IPS-NIHi7 (cell line): ENCODE data around the gene BTBD9.

ENCODE experiments used
- DNase-seq: peaks from one replicate; pipeline ENCODE4 v3.0.0; 2012; ENCODE audit warnings: mixed read lengths; ENCODE audit errors: extremely low spot score

The BTBD9 gene

DNA sequence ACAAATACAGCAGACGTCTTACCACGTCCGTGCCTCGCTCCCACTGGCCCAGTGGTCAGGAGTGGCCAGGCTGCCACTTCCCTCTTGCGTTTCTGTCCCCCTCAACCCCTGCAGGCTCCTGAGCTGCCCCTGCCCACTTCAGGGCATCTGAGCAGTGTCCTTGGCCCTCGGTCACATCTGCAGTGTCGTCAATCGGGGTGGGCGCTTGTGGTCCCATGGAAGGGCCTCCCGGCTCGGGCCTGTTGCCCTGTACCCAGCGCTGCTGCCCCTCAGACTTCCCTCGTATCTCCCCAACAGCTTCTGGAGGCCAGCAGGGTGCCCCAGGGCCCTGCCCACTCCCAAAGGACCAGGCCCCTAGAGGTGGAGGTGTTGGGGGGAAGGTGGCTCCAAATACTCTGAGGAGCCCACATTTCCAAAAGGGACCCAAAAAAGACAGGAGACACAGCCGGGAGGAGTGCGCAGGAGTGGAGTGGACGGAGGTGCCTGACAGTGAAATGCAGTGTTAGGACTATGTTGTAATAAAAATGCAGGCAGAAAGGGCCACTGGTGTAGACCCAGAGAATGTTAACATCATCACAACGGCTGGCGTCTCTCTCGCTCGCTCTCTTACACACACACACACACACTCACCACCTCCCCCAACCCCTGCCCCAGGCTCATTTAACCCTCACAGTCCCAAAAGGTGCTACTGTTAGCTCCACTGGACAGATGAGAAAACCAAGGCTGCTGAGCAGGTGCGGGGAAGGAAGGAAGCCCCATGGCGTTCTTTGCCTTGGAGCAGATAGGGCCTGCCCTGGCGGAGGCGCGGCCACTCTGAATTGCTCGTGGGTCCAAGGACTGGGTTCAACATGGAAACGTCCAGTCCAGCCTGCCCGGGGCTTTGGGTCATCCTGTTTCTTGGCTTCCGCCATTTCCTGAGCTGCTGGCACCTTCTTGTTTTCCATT lies 476.3 kb downstream of the BTBD9 start:
- no peak for DNase-seq

DNA sequence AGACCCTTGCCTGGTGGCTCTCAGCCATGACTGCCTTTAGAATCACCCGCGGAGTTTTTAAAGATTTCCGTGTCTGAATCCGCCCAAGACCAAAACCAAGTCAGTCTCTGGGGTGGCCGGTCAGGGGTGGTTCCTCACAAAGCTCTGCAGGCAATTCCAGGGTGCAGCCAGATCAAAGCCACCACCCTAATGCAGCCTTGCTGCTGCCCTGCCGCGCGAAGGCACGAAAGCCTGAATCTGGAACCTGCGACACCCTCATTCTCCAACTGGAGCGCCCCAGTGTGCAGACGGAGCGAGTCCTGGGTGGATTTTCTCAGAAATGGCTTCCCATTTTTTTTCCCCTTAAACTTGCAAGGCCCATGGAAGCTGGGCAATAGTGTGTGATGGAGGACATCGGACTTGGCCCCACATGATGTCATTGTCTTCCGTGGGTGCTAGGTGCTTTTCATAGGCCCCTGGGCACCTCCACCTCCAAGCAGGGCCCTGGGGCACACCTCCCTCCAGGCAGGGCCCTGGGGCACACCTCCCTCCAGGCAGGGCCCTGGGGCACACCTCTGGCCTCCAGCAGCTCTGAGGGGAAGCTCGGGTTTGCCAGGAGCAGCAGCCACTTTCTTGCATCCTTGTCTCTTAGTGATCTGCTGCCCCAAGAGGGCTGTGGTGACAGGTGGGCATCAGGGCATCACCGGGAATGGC lies 477.1 kb downstream of the BTBD9 start:
- DNase-seq: no peak

DNA sequence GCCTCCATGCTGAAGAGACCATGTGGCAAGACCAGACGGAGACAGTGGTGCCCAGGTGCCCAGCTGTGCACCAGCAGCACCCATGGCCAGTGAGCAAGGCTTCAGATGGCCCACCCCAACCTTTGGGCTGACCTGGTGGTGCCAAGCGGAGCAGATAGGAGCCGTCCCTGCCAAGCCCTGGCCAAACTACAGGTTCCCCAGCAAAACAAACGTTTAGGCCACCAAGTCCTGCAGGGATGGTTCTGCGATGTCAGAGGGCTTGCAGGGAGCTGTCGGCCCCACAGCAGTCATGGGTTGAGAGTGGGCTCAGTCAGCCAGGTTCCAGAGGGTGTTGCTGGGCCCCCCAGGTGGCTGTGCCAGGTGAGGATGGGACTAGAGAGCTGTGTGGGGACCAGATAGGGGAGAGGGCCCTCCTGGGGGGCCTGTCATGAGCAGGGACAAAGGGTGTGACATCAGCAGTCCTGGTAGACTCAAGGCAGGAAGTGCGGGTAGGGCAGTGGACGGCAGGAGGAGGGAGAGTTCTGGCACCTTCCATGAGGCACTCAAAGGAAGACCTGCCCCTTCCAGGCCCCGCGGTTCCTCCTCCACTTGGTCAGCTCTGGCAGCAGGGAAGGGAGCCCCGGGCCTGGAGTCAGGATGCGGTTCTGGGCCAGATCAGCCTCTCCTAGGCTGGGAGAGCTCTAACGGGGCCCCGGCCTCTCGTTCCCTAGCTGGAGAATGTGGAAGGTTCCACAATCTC lies 477.8 kb downstream of the BTBD9 start:
- no peak for DNase-seq

DNA sequence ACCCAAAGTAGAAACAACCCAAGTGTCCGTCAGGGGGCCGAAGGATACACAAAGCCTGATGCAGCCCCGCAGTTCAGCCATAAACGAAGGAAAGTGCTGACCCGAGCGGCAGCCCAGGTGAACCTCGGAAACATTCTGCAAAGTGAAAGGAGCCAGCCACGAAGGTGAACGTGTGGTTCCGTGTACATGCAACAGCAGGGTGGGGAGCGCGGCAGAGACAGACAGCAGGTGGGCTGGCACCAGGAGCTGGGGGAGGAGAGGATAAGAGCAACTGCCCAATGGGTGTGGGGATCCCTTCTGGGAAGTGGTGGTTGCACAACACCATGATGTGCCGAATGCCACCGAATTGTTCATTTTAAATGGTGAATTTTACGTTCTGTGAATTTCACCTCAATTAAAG lies 478.4 kb downstream of the BTBD9 start:
- no peak for DNase-seq

DNA sequence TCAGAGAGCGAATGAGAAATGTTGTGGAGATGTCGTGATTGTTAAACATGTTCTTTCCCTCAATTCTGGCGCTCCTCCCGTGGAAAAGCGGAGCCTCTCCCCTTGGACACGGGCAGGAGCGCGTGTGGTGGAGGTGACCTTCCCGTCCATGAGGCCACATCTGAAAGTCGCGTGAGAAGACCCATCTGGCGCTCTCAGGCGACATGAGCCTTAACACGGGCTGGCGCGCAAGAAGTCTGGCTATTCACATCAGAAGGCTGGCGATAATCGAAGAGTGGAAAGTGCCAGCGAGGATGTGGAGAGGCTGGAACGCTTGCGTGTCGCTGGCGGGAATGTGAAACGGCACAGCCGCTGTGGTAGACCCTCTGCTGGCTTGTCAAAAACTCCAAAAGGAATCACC lies 478.9 kb downstream of the BTBD9 start:
- DNase-seq: no peak

GRCh38 chr6:38159596-38159995 lies 480.1 kb downstream of the BTBD9 start:
- no peak for DNase-seq

- DNase-seq: no peak
These were observed 480.9 kb downstream of the BTBD9 start for GRCh38 chr6:38158762-38159350.

DNA sequence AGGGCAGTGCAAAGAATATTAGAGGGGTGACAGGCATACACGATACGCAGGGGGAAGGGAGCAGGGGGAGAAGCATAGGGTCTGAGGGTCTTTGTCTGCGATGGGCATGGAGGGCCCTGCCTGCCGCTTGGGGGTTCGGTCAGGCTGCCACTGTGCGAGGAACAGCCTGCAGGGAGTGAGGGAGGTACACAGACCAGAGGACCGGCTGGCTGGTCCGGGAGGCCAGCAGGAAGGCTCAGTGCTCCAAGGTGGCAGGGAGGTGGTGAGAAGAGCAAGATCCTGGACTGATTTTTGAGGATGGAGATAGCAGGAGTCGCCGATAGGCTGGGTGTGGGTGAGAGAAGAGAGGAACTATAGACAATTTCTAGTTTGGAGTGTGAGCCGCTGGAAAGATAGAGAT lies 481.8 kb downstream of the BTBD9 start:
- DNase-seq: no peak

- DNase-seq: no peak
These were observed 482.7 kb downstream of the BTBD9 start for GRCh38 chr6:38156818-38157565.

GRCh38 chr6:38155621-38156204 lies 484.0 kb downstream of the BTBD9 start:
- no peak for DNase-seq

DNA sequence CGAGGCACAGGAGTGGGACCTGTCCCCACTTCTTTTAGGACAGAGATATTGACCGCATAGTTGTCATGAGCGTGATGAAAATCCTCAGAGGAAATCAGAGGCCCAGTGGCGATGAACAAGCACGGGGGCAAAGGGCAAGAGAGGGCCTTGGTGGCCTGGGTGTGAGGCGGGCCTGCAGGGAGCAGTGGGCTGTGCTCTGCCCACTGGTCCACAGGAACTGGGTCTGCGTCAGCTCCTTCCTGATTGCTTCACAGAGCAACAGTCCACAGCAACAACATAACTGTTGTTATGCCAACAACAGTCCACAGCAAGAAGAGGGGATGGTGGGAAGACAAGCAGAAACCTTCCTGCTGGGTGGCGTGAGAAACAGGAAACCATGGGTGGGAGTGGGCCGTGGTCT lies 484.6 kb downstream of the BTBD9 start:
- DNase-seq: no peak

- no peak for DNase-seq
These were observed 485.0 kb downstream of the BTBD9 start for GRCh38 chr6:38154731-38155130.

GRCh38 chr6:38153798-38154345 lies 485.9 kb downstream of the BTBD9 start:
- no peak for DNase-seq

DNA sequence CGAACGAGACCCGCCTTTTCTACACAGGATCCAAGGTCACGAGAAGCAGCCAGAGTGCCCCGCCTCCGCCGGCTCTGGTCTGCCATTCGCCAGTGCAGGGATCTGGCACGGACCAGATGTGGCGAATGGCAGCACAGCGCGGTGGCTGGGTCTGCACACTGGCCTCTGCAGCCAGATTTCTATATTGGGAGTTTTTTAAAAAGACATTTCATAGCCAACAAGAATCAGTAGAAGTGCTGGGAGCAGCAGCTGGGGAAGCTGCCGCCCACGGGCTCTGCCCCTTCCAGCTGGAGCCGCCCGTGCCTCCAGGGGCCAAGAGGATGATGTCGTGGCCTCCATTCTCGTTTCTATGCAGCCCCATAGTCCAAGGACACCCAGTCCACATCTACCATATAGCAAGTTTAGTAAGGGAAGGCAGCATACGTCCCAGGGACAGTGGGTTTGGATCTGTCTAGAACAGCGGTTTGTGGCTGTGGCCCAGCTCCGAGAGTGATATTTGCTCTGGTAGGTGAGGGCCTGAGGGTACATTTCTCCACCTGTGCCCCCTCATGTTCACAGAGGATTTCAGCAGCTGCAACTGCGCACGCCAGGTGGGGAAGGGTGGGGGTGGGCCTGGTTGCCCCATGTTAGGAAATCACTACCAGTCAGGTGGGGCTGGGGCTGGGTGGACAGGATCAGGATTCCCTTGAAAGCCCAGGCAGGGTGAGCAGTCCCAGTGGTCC lies 486.5 kb downstream of the BTBD9 start:
- no peak for DNase-seq

- no peak for DNase-seq
These were observed 487.1 kb downstream of the BTBD9 start for GRCh38 chr6:38152620-38153019.

GRCh38 chr6:38151580-38152500 lies 487.9 kb downstream of the BTBD9 start:
- no peak for DNase-seq

DNA sequence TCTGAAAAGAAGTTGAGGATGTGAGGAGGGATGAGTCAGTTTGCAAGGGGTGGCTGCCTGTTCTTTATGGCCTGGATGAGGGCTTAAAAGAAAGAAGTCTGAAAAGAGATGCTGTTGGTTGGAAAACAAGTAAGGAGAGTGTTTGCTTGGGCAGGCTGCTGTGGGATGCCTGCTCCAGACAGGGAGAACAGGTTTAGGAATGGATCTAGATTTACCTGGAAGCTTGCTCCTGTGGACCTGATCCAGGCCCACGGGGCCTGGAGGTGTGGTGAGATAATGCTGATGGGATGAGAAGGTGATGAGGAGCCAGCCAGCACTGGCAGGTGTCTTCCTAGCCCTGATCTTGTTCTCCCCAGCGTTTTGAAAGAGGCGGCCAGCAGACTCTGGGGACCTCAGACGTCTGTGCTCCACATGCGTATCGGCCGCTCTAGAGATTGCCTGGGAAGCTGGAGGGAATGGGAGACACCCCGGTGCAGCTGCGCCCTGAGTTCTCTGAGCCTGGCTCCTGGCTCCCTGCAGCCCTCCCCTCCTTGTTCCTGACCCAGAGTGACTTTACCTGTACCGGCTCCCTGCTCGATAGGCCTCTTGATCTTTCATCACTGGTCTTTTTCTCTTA lies 488.9 kb downstream of the BTBD9 start:
- DNase-seq: no peak

DNA sequence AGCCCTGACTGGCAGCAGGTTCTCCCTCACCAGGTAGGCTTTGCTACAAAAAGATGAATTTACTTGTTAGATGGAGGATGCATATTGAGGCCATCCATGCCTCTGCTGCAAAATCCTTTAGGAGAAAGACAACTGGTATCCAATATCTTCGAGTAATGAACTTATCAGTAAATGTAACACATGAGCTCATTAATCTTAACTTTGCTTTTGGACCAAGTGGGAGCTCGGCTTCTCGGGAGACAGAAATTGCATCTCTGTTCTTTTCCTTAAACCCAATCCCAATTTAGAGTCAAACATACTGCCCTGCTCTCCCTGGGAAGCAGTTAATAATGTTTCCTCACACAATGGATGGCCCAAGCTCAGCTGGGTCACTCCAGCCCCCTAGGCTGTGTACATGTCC lies 489.7 kb downstream of the BTBD9 start:
- no peak for DNase-seq
